HG03520 (cell line): ENCODE data around the gene CWC25.
"Not testable (repeated sequence)": the region's sequence is repeated elsewhere in the genome, so short reads cannot be mapped to it uniquely, and the experiment has no call there.

Experiments used
- ATAC-seq: cut with Tn5 transposase; IDR thresholded peaks from one replicate; pipeline ENCODE4 v1.9.1; 2021; ENCODE audit warnings: mild to moderate bottlenecking, moderate library complexity; ENCODE audit not compliant: unreplicated experiment

The CWC25 gene

DNA sequence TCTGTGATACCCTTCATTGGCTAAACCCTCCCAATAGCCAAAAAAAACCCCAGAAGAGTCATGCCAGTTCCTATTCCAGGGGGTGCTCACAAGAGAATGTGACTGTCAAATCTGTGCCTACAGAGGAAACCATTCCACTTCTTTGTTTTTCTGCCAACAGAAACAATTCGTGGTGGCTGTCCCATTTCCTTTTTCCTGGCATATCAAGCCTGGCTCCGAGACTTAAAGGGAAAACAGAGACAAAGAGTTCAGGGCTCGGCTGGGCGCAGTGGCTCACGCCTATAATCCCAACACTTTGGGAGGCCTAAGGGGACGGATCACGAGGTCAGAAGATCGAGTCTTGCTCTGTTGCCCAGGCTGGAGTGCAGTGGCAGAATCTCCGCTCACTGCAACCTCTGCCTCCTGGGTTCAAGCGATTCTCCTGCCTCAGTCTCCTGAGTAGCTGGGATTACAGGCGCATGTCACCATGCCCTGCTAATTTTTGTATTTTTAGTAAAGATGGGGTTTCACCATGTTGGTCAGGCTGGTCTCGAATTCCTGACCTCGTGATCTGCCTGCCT is 34.9 kb downstream of the CWC25 start:
- not testable (repeated sequence) for ATAC-seq

DNA sequence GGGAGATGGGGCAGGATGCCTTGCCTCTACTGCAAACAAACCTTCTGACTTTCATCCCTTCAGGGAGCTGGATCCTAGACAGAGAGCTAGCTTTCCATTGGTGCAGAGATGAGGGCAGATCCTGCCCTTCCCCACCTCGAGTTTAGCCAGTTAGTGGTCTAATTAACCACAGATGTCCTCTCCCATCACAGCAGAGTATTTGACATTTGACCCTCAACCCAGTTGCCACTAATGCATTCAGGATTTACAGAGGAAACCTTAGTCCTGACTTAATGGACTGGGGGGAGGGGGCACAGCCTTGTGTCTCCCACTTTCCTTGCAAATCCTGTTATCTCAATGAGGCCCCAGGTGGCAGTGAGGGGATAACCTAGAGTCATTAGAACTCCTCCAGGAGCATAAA is 35.9 kb downstream of the CWC25 start:
- ATAC-seq = no peak

DNA sequence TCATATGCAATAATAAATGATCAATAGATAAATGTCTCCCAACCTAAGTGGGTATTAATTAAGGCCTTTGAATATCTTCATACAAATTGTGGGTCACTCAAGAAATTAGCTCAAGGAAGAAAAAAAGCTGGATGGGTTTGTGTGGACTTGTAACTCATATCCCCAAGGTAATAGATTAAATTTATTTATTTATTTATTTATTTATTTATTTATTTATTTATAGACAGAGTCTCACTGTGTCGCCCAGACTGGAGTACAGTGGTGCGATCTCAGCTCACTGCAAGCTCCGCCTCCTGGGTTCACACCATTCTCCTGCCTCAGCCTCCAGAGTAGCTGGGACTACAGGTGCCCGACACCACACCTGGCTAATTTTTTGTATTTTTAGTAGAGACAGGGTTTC is 37.1 kb downstream of the CWC25 start:
- not testable (repeated sequence) for ATAC-seq

DNA sequence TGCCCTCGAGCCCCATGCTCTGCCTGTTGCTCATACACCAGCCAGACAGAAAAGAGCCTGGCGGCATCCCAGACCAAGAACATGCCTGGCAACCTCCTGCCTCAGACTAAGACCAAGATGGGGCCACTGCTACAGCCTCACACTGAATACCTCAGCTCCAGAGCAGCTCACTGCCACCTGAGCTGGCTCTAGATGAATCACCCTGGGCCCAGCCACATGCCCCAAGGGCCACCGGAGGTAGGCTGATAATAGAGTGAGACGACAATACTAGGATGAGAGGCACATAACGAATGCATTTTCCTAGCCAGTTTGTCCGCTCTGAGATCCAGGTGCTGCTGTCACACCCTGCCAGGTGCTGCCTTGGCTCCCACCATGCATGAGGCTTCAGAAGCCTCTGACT is 38.7 kb downstream of the CWC25 start:
- ATAC-seq = no peak

DNA sequence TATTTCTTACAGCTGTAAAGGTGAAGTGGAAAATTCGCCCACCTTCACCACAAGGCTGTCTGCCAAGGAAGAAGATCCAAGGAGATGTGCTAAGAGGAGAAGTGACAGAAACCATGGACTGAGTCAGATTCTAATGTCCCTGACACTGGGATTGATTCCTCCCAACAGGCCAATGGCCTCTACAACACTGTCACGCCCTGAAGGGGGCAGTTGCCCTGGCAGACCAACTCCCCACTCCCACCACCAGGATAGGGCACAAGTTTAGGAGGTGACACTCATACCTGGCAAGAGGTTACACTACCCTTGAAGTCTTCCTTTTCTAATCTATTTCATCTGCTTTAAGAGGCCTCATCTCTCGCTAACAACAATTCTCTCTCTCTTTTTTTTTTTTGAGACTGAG is 41.9 kb downstream of the CWC25 start:
- no peak for ATAC-seq

DNA sequence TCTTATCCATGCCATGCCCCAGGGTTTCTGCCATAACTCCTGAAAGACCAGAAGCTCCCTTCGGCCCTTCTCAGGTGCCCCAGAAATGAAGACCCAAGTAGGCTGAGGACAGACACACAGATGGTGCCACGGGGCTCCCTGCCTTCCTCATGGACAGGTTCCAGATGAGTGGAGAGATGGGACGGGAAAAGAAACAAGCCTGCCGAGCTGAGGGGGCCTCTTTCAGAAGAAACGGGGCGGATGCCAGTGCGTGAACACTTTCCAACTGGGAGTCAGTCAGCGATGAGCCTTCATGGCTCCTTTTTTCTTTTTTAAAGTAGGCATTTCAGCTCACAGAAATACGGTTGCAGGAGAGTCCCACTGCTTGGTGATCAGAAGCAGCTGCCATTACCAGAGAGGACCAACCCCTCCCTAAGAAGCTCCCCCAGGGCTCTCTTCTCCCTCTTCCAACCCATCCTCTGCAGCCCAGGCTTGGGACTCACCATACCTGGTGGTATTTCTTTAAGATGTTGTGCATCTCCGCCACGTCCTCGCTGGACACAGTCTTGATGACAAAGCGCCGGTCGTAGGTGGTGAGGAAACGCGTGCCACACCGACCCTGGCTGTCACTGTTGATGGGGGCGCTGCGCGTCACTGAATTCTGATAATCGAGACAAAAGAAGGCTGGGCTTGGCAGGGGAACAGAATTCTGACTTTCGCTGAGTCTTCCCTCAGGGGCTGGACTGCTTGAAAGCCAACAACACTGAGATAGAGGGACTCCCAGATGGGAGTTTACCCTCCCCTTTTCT is 45.0 kb downstream of the CWC25 start:
- no peak for ATAC-seq

DNA sequence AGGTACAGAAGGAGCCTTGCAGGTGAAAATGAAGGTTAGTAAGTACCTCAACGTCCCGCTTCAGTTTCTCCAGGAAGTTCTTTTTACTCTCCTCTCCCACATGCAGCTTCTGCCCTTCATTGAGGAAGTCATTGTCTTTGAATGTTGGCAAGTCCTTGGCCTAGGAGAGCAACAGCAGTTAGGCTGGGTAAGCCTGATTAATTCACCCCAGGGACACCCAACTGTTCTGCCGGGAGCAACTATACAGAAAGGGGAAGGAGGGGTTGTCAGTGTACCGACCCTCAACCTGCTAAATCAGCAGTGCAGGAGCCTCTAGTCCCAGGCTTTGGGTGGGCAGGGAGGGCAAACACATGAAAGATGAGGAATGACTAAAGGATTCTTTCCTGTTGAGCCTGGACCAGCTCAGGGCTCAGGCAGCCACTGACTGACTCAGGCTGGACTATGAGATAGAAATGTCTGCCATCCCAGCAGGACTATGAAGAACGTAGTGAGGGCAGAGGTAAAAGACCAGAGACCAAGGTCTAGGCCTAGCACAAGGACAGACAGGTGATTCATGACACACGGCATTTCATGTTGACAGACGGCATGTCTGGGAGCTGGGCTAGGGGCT is 47.4 kb downstream of the CWC25 start:
- ATAC-seq = no peak

DNA sequence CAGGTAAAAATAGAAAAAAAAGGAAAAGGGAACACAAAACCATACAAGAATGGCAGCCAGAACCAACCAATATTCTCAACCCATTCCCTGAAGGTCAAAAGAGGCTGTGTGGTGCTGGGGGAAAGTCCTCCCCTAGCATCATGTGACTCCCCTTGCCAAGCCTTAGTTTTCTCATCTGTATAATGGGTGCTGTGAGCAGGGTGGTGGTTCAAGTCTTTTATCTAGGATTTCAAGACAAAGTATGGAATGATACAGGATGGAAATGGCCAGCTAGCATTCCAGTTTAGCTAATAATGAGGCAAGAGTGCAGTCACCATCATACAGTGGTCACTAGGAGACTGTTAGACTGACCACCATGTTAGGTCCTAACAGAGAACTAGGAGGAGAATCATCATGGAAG is 51.9 kb downstream of the CWC25 start:
- no peak for ATAC-seq

DNA sequence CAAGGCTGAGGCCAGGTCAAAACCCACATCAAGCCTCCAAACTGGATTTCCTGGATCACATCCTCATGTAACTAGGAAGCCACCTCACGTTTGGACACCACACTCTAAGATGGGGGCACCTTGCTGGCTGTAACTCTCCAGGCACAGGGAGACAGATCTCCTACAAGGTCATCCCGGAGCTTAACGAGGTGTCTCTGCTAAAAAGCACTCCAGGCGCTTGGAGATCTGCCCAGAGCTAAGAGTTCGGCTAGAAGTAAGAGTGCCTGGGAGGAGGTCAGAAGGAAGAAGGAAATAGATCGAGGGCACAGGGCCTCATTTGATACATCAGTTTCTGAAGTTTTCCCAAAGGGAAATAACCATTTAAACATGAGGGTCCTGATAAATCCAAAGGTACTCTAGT is 56.7 kb downstream of the CWC25 start:
- ATAC-seq = no peak

DNA sequence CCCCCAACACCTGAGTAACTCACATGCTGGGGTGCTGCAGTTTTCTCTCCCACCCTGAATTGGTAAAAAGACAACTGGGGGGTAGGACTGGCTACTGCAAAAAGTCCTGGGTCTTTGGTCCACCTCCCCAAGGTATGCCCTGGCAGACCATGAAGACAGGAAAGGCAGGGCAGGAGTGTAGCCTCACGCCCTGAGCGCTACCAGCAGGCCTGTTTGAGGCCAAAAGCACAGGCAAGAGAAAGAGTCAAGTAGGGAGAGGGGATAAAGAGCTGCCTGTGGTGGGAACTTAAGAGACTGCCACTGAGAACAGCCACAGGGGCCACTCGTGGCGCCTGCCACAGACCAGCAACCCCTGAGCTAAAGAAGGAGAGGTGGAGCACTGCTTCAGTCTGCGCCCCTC is 58.8 kb downstream of the CWC25 start:
- no peak for ATAC-seq

DNA sequence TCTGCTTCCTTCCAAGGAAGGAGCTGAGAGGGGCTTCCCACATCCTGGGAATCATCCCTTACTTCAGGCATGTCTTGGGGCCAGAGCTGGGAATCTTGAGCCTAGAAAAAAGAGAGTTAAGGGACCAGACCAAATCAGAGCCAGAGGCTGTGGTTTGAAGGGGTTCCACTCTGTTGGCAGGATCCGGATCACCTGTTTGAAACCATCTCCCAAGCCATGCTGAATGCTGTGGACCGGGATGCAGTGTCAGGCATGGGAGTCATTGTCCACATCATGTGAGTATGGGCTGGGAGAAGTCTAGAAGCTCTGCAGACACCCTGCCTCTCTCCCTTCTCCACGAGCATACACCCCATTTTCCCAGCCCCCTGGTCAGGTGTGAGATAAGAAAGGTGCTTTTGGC is 62.9 kb downstream of the CWC25 start:
- no peak for ATAC-seq

DNA sequence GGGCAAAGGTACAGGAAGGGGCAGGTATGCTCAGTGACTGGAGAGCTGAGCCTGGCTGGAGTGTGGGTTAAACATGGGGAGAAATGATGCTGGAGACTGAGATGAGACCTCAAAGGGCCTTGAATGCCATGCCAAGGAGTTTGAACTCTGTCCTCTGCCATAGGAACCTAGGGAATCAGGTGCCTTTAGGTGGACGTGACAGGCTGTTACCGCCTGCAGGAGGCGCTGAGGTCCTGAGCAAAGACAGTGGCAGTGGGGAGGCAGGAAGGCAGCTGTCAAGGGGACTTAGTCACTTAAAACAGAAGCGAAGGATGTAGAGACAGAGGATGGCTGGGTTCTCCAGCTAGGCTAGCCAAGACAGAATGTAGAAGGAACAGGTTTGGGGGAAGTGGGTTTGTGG is 63.5 kb downstream of the CWC25 start:
- no peak for ATAC-seq

DNA sequence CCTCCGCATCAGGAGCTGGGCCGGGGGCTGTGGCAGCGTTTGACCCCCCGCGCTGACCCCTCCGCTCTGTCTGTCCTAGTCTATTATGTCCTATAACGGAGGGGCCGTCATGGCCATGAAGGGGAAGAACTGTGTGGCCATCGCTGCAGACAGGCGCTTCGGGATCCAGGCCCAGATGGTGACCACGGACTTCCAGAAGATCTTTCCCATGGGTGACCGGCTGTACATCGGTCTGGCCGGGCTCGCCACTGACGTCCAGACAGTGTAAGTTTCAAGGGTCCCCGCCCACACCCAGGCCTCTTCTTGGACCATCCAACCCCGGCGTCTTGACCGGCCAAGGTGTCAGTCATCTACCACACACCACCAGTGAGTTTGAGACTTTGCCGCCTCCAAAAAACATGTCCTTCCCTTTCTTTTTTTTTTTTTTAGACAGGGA is 72.0 kb downstream of the CWC25 start:
- ATAC-seq = no peak

DNA sequence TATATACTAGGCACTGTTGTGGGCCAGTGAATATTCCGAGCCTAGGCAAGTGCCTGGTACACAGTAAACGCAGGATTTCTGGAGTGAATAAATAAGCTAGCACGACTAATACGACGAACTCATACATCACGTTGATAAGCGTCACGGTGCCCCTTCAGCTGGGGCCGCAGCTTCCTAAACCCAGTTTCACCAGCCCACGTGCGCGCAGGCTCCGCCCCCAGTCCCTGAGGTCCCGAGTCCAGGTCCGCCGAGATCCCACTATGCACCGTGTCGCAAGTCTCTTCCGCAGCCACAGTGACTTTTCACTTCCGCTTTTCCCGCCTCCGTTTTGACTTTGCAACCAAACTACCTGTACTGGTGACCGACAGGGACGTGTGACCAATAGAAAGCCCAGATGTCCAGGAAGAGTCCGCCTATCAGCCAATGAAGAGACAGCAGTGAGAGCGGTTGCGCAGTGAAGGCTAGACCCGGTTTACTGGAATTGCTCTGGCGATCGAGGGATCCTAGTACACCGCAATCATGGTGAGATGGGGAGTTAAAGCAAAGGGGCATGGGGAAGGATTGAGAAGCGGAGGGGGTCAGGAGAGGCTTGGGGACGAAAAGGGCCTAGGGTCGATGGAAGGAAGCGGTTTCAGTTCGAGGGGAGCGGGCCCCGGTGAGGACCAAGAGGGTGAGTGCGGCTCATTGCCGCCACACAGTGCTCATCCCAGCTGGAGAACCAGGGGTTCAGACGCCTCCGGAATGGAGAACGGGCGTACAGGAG is 72.6 kb downstream of the CWC25 start, which contains the start of gene PSMB3:
TSS of gene PSMB3 (plus strand) at position 434 of the 763 bp plus-strand sequence. CDS start at position 520, 86 bp downstream.
- peak; percentile 64 for ATAC-seq

DNA sequence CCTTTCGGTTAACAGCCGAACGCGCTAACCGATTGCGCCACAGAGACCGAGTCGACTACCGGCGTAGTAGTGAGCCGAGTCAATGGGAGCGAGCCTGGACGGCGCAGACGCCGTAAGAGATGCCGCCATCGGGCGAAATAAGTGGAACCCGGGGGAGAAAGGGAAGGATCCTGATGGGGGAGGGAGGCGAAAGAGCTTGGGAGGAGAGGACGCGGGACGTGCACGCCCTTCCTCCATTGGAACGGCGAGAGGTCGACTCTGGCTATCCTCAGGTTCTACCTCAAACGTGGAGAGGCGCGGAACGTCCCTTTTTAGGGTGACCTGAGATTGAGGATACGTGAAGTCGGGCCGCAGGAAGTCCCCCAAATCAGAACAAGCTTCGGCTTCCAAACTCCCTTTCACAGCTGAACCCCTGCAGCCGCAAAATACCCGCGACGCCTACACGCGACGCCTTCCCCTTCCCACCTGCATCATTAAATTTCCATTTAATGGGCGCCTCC is 73.3 kb downstream of the CWC25 start:
- peak; percentile 33 for ATAC-seq

DNA sequence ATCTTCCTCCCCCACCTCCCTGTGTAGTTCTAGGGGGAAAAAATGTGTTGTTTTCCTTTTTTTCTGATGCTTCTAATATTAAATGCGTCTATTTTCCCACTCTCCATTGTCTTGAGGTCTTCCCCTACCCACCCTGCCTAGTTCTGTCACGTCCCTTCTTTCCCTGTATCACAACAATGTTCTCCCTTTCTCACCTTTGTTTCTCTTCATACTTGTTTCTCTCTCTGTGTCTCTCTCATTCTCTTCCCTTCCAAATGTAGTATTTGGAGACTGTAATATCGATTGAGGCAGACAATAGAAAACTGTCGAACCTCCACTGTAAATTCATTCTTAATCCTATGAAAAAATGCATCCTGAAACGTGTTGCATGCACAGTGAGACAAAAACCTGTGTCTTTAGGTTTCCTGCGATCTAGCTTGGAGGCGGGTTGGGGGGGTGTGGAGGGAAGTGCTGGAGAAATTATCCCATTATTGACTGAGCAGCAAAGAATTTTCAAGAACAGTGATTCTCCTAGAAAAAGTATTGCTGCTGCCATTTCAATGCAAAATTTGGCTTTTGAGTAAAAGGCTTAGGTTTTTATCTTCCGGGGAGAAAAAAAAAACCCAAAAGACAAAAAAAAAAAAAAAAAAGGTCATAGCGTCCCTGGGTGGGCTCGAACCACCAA is 73.8 kb downstream of the CWC25 start:
- no peak for ATAC-seq
